NOMO-1 treated with dmso at 0.1 percent for 144 hours (cell line): ENCODE data around the gene DIRAS1.

Experiments
- DNase-seq: peaks from one replicate; lab custom pipeline; 2025; ENCODE audit not compliant: unreplicated experiment; lab: John Stamatoyannopoulos, UW

The DIRAS1 gene

DNA sequence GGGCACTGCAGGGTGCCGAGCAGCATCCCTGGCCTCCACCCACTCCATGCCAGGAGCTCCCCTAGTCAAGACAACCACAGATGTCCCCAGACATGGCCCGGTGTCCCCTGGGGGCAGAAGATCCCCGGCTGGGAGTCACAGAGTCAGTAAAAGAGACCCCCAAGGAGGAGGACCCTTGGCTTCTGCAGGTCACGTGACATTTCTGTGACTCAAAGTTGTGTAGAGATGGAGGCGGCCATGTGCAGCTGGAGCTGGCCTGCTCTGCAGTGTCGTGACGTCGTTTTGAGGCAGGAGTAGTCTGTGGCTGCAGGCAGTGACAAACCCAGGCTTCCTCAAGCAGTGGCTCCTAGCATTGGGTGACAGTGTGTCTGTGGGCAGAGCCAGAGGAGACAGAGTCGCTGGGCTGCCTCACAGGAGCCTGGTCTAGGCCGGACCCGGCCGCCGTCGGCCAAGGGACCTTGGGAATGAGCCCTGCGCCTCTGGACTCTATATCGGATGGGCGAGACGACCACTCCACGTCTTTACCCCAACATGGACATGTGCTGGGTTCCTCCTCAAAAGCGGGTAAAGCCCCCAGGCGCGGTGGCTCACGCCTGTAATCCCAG is 7.7 kb upstream of the DIRAS1 start:
- no peak for DNase-seq

- DNase-seq, result no peak
Measured at GRCh38 chr19:2727640-2727944, 6.4 kb upstream of the DIRAS1 start.

DNA sequence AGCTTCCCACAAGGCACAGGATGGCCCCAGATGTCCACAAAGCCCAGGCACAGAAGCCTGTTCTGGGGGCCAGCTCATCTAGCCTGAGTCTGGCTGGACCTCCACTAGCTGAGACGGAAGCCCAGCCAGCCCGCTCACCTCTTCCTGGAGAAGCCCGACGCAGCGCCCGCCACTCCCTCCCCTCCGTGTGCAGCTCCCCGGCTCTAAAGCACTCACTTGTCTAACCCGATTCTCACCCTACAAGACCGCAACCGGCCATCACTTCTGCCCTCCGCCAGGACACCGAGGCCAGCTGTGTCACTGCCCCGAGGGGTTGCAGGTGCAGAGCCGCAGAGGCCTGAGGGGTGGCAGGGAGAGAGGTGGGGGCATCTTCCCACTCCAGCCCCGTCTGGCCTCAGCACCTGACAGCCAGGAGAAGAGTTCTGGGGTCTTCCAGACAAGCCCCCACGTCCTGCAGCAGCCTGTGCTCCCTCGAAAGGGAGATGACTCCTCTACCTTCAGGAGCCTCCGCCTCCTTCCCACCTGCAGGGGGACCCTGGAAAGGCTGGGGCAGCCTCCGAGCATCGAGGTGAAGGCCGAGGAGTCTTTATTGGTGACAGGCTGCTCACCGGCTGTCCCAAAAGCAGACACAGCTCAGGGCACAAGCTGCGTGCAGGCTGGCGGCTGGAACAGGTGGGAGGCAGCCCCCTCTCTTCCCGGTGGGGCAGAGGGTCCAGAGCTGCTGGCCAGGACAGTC is 5.9 kb upstream of the DIRAS1 start:
- DNase-seq, result no peak

- DNase-seq, result no peak
Measured at GRCh38 chr19:2726160-2726855, 5.1 kb upstream of the DIRAS1 start.

- DNase-seq, result no peak
Measured at GRCh38 chr19:2724148-2724557, 3.0 kb upstream of the DIRAS1 start.

- DNase-seq, result no peak
Measured at GRCh38 chr19:2723747-2724146, 2.6 kb upstream of the DIRAS1 start.

DNA sequence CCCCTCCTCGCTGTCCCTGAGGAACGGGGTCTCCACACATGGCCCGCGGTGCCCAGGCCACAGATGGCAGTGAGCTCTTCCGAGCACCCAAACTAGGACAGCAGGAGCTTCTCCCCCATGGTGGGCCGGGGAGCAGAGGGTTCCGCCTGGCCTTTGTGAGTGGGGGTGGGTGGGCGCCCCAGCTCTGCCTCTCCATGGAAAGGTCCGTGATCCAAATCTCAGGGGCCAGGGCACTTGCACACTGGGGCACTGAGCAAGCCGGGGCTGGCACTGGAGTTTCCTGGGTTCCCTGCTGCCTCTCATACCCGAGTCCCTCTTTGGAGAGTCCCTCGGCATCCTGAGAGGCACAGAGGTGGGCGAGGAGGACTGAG is 2.2 kb upstream of the DIRAS1 start:
- no peak for DNase-seq

DNA sequence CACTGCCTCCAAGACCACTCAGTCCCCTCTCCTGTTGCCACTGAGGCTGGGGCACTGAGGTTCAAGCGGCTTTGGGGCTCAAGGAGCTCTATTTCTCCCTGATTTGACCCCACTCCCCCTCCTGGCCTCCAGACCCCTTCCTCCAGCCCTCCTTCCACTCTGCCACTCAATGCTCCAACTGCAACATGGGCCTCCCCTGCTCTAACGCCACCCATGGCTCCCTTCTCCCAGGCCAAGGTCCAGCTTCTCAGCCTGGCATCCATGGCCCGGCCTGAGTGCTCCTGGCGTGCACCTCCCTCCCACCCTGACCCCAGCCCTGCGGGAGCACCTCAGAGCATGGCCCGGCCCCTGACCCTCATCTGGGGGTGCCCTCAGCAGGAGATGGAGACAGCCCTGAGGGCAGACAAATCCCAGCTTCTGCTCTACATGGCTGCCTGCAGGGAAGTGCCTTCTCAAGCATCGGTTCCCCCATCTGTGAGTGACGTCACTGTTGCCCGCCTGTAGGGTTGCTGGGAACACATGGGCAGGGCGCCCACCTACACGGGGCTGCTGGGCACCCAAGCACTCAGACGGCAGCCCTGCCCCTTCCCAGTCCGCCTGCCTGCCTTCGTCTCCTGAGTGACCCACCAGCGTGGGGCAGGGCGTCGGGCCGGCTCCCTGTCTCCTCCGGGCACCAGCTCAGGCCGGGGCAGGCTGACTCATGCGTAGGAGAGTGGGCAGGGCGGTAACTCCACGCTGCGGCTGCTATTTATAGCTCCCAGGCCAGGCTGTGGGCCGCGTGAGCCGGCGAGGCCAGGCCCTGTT is 1.6 kb upstream of the DIRAS1 start:
- peak; percentile 52 for DNase-seq

DNA sequence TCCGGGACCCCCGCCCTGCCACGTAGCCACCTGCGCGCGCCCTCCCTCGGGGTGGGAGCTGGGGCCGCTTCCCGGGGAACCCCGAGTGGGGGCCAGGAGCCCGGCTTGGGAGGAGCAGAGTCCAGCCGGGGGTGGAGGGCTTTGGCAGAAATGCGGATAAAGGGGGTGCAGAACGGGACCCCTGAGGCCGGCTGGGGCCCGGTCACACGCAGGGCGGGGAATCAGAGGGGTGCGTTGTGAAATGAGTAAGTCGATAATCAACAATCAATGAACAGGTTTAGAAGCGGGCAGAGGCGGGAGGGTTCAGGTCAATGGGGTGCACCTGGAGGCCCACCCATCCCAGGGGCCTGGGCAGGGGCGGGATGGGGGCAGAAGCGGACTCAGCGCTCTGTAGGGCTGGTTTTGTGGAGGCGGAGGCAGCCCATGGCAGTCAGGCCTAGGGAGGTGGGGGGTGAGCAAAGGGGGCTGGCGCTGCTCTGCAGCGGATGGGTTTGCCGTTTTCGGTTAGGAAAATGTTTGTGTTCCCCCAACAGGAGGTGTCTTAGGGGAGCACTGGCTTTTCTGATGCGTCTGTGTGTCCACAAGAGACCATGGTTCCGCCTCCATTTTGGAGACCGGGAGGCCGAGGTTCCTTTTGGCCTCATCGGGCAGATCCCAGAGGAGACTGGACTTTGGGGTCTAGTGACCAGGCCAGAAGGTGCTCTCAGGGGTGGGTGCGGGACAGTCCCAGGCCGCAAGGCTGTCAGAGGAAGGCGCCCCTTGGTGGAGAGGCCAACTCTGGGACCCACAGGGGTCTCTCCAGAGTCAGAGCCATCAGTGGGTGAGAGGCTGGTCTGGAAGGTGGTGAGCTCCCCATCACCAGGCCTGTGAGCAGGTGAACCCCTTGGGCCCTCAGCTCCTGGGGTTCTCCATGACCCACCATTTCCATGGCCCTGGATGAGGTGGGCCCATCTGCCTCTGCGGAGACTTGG is 683 bp upstream of the DIRAS1 start:
- no peak for DNase-seq

DNA sequence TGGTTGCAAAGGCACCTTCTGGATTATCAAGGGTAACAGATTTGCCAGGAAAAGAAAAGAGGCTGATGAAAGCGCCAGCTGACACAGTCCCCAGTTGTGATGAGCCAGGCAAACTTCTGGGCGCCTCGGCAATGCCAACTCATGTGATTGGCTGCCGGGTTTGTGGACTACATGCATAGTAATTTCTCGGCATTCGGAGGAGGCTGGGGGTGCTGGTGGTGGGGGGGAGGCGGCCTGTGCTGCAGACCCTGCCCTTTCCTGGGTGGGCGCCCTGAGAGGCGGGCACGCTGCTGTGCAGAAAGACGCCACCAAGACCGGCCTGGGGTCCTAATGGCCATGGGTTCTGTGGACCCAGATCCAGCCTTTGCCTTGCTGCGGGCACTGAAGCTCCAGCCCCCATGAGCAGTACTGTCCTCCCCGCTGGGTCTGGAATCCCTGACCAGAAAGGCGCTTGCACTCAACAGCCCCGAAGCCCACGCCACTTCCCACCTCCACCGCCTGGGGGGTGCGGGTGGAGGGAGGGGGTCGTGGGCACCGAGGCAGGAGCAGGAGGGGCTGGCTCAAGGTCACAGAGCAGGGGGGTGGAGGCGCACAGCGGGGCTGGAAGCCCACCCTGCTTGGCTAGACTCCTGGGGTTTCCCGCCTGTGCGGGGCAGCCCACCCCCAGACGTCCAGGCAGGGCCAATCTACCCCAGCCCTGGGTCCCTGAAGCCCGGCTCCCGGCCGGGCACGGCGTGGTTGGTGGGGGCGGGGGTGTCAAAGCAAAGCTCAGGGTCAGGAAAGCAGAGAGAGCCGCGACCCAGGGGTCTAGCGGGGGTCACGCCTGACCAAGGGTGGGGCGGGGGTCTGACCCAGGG is 1.0 kb downstream of the DIRAS1 start:
- DNase-seq, result no peak

DNA sequence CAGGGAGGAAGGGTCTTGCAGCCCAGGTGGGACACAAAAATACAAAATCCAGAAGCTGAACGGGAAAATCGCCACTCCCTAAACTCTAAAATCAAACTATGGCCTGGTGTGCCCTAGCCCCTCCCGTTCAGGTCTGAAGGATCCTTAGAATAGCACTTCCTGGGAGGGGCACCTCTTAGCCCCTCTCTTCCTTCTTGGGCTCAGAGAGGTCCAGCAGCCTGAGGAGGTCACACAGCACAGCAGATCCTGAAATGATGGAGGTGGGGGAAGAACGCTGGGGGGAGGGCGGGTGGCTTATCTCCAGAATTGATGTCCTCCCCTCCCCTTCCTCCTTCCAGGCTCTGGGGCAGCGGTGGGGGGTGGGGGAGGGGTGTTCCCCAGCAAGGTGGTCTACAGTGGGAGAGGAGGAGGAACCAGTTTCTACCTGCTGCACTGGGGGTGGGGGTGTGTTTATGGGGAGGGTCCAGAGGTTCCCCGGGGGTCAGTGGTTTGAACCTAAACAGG is 1.9 kb downstream of the DIRAS1 start:
- no peak for DNase-seq

DNA sequence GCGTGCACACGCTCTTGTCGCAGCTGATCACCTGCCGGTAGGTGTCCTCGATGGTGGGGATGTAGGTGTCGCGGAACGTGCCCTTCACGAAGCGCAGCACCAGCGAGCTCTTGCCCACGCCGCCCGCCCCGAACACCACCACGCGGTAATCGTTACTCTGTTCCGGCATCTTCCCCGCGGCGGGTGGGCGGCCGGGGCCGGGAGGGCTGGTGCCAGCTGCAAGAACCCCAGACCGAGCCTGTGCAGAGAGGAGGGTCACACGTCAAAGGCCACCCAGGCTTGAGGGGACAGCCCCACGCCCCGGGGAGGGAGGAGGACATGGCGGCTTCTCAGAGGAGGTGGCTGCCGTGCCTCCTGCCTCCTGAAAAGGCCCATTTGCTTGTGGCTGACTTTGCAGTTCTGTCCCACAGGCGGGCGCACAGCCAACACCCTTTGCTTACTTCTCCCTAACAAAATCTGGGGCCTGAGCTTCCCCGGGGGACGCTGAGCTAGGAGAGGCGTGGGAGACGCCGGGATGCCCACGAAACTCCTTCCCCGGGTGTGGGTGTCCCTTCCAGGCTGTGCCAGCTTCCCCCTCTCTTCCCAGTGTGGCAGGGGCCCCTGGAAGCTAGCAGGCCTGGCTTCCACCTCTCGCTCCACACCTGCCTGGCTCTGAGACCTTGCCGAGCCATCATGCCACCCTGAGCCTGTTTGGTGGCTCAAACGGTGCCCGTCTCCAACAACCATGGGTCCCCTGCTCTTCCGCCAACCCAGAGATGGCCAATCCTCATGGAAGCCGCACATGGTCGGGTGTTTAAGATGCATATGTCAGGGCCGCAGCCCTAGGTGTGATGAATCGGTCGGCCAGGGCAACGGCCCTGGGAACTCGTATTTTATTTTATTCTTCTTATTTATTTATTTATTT is 3.3 kb downstream of the DIRAS1 start:
- DNase-seq, result no peak

- DNase-seq, result no peak
Measured at GRCh38 chr19:2716722-2717637, 4.2 kb downstream of the DIRAS1 start.

- no peak for DNase-seq
Measured at GRCh38 chr19:2716275-2716650, 4.9 kb downstream of the DIRAS1 start.

DNA sequence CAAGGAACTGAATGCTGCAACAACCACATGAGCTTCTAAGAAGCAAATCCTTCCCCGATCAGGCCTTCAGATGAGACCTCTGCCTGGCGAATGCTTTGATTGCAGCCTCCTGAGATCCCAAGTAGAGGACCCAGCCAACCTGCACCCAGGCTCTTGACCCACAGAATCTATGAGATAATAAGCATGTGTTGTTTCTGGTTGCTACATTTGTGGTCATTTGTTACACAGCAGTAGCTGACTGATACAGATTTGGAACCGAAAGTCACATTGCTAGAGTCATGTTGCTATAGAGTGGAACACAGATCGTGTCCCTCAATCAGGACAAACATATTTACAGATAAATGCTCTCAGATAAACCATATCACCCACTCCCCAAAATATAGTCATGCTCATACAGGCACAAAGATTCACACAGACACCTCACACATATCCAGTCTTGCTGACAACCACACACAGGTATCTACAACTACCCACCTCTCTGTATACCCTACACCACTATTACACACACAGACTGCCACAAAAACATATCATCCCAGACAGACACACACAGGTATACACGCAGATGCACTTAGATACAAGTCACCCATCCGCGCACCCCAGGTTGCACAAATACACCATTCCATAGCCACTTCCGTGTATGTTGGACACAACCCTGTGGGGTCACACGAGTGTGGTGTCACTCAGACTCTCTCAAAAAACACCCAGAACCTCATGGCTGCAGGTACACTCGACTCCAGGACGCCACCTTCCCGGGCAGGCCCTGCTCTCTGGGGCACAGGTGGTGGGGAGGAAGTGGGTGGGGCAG is 5.5 kb downstream of the DIRAS1 start:
- no peak for DNase-seq

GRCh38 chr19:2714531-2715269 is 6.5 kb downstream of the DIRAS1 start:
- DNase-seq, result no peak
